Amniotic epithelial cell (primary cell): ENCODE measurements around the gene RPIA.
"Not testable (repeated sequence)": the region's sequence is repeated elsewhere in the genome, so short reads cannot be mapped to it uniquely, and the experiment has no call there.

Source experiments
- DNase-seq: peaks from one replicate; pipeline ENCODE4 v3.0.0-alpha.2; 2010; ENCODE audit warnings: low read depth

Gene RPIA

DNA sequence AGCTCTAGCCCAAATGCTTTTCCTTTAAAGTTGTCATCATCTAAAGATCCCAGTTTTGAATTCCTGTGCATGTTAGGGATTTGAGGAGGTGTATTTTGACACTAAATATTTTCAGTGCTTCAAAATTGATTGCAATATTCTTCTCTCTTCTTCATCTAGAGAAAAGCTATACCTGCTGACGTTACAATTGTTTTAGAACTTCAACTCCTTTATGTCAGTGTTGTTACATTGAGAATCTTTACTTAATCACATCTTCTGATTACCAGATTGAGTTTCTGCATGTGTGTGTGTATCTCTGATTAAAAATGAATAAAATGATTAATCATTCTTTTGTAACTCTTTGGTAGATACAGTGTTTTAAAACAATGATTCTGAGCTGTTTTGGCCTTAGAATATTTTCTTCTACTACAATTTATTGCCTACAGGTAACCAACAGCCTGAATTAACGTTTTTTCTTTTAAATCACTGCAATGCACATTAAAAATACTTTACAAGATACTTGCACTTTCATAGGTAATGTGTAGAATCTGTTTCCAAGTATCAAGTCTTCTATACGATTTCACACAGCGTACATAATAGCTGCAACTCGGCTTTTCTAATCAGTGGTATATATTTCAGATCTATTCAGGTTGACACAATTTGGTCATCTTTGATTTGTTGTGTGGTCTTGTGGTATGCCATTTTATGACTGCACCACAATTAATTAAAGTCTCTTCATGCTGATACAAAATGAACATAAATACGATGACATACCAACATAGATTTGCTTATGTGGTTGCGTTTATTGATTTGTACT lies 82.0 kb downstream of the RPIA start:
- DNase-seq, result not testable (repeated sequence)

DNA sequence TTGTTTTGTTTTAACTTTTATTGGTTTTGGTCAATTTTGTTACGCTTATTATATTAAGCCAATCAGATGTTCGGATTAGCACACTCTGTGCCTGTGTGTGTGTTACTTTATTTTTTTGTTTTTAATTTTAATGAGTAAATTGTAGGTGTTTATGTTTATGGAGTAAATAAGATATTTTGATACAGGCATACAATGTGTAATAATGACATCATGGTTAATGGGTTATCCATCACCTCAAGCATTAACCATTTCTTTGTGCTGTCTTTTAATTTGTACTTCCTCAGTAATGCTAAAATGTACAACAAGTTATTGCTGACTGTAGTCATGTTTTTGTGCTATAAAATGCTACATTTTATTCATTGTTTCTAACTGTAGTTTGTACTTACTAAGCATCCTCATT lies 97.7 kb downstream of the RPIA start:
- not testable (repeated sequence) for DNase-seq

DNA sequence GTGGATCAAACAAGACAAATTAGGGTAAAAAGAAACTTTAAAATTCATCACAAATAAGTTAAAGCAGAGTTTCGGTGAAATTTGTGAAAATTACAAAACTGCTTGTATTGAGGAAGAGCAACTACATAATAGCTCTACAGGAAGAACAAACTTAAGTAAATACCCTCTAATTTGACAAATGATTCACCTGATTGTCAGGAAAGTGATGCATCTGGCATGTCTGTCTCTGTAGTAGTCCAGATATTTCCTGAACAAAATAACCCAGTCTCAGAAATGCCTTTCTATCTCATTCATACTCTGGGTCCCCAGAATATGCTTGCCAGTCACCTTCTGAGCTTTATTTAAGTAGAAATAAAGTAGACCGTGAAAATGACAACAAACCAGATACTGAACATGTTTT lies 104.5 kb downstream of the RPIA start:
- not testable (repeated sequence) for DNase-seq

DNA sequence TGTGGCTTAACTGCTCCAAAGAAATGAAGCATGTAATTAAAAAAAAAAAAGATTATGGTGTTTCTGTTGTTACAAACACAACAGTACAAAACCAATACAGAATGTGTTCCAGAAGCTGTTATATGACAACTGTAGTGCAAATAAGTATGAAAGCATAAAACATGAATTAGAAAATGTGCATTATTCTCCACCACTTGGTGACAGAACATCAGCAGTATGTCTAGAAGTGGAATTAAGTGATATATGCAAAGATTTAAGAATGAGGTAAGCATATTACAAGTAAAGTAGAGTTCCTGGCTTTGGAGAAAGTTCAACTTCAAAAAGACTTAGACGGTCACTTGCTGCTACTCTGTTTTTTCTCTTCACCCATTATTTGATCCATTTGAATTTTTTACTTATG lies 105.0 kb downstream of the RPIA start:
- DNase-seq, result not testable (repeated sequence)

DNA sequence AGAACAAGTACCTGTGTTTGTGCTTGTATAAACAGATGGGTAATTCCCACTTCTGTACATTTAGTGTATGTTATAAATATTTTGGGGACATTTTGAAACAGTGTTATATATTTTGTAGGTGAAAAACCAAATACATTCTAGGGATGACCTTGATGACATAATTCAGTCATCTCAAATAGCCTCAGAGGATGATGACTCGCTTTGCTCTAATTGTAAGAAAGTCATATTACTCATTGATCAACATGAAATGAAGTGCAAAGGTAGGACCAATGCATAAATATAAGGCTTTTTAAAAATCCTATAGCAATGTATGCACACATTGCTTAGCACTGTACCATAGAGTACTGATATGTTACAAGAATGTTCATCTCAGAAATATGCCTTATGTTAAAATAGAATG lies 105.7 kb downstream of the RPIA start:
- DNase-seq, result not testable (repeated sequence)
